ENCODE results near the gene TGOLN2. TPM values are rescaled to one million over a fixed set of nuclear protein-coding genes. Genes with fewer than 3 reads are reported as not detected.

TGOLN2 gene
- total and polyA plus RNA-seq, 10 of the 15 experiments (the other 5 are each of a cell fraction or from before 2014, with no cell fraction given): 13.8 to 92.3 (median 49.4) TPM

DNA sequence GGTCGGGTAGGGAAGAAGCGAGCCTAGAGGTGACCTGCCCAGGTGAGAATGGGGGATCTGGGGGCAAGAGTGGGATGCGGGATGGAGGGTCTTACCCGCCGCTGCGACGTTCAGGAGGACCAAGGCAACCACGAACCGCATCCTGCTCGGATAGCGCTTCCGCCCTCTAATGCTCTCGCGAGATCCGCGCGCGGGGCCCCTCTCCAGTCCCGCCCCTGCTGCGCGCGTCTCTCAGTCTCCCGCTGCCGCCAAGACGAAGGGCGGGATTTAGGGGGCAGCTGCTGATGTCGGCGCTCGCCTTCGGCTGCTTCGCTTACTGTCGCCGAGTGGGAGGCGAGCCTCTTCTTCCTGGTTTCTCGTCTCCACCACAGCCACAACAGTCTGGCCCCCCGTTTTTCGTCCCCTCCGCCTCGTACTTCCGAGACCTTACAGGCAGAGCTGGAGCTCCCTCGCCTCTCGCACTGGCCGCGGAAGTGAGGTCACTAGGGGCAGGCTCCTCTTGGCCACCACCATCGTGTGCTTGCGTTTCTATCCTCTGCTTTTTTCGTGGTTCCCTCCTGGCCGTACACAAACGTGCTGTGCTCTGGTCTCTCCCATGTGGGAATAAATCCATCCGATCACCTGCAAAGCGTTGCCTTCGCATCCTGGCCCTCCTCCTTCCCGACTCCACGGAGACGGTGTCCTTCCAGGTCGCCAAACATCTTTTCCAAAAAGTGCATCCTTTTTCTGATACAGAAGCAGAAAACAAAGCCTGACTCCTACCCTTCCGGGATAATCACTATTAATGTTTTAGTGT lies at the start of gene TGOLN2 (continued):
- peak; percentile 65 for TF ChIP-seq E4F1 (IDR thresholded peaks at IDR 0.05; ENCODE audit: borderline replicate concordance, partially characterized antibody)
- TF ChIP-seq DPF2 (IDR thresholded peaks at IDR 0.05): no peak; the same call in 1 of the 2 replicates
- TF ChIP-seq GATAD2B (conservative IDR thresholded peaks at IDR 0.05; ENCODE audit: low read depth): peak; percentile 79; the same call in 1 of the 2 replicates
- TF ChIP-seq CBX5 (IDR thresholded peaks at IDR 0.05; ENCODE audit: low read depth): no peak
- TF ChIP-seq RUNX3 (IDR thresholded peaks at IDR 0.05; ENCODE audit: low read length): peak; percentile 82
- 0 out of 4 replicates have a peak, but pooled peaks of 1 of the 2 experiments have one; percentile 35 for TF ChIP-seq SRF (IDR thresholded peaks at IDR 0.05; ENCODE audit: low read depth in 2 of 2, low read length in 2 of 2)
- no peak for TF ChIP-seq RBBP5 (conservative IDR thresholded peaks at IDR 0.05)
- no peak for TF ChIP-seq MYB (IDR thresholded peaks at IDR 0.05; ENCODE audit: borderline replicate concordance, low read depth, low read length)
- TF ChIP-seq ZNF687 (IDR thresholded peaks at IDR 0.05): peak; percentile 92
- TF ChIP-seq REST (IDR thresholded peaks at IDR 0.05; ENCODE audit: low read depth, low read length): 0 out of 2 replicates have a peak, but pooled peaks have one; percentile 13
- no peak for TF ChIP-seq NFXL1 (IDR thresholded peaks at IDR 0.05; ENCODE audit: borderline replicate concordance)
- TF ChIP-seq ZNF217 (IDR thresholded peaks at IDR 0.05): no peak
- no peak for TF ChIP-seq ZNF384 (IDR thresholded peaks at IDR 0.05; ENCODE audit: borderline replicate concordance, low read depth, low read length)
- TF ChIP-seq, protein P1, sequence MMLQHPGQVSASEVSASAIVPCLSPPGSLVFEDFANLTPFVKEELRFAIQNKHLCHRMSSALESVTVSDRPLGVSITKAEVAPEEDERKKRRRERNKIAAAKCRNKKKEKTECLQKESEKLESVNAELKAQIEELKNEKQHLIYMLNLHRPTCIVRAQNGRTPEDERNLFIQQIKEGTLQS (IDR thresholded peaks at IDR 0.05; ENCODE audit: borderline replicate concordance, extremely low read depth, low read depth, low read length): no peak
- no peak; the same call in 1 of the 2 replicates for TF ChIP-seq MTA3 (IDR thresholded peaks at IDR 0.05; ENCODE audit: borderline replicate concordance, low read length)
- TF ChIP-seq, protein P2, sequence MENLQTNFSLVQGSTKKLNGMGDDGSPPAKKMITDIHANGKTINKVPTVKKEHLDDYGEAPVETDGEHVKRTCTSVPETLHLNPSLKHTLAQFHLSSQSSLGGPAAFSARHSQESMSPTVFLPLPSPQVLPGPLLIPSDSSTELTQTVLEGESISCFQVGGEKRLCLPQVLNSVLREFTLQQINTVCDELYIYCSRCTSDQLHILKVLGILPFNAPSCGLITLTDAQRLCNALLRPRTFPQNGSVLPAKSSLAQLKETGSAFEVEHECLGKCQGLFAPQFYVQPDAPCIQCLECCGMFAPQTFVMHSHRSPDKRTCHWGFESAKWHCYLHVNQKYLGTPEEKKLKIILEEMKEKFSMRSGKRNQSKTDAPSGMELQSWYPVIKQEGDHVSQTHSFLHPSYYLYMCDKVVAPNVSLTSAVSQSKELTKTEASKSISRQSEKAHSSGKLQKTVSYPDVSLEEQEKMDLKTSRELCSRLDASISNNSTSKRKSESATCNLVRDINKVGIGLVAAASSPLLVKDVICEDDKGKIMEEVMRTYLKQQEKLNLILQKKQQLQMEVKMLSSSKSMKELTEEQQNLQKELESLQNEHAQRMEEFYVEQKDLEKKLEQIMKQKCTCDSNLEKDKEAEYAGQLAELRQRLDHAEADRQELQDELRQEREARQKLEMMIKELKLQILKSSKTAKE (IDR thresholded peaks at IDR 0.05; ENCODE audit: low read depth, poor library complexity, severe bottlenecking): peak; percentile 66
